Suprapubic skin (tissue), 4 donors: ENCODE measurements around the gene EGFR. TPM values are rescaled to one million over a fixed set of nuclear protein-coding genes. Genes with fewer than 3 reads are reported as not detected.

Experiments
- DNase-seq, 2 donors: peaks; one replicate each; pipeline ENCODE4 v3.0.0-alpha.2; 2019; ENCODE audit warnings: low spot score in 2 of 2
- H3K27ac ChIP-seq: fragments of 200-600 bp; sonication (generic); one replicate; pipeline ENCODE4 v1.5.1; 2019
- H3K27me3 ChIP-seq: fragments of 200-600 bp; sonication (generic); one replicate; pipeline ENCODE4 v1.5.1; 2019
- H3K36me3 ChIP-seq: fragments of 200-600 bp; sonication (generic); one replicate; pipeline ENCODE4 v1.5.1; 2019
- H3K4me1 ChIP-seq: fragments of 200-600 bp; sonication (generic); one replicate; pipeline ENCODE4 v1.5.1; 2019
- H3K4me3 ChIP-seq: fragments of 200-600 bp; sonication (generic); one replicate; pipeline ENCODE4 v1.5.1; 2019; ENCODE audit warnings: mild to moderate bottlenecking
- H3K9me3 ChIP-seq: fragments of 200-600 bp; sonication (generic); one replicate; pipeline ENCODE4 v1.5.1; 2019
- EP300 ChIP-seq: sonication (generic); formaldehyde crosslinking; IDR thresholded peaks from one replicate; pipeline ENCODE4 v1.6.1; 2017; ENCODE audit warnings: antibody characterized with exemption
- POLR2A ChIP-seq, 2 donors: fragments of 450-650 bp; IDR thresholded peaks; one replicate each; pipeline ENCODE4 v1.6.1; 2017; ENCODE audit warnings: antibody characterized with exemption in 2 of 2, mild to moderate bottlenecking in 2 of 2, moderate library complexity in 2 of 2
- POLR2AphosphoS5 ChIP-seq, 3 donors: sonication (generic); formaldehyde crosslinking; IDR thresholded peaks; one replicate each; pipeline ENCODE4 v1.6.1; 2017; ENCODE audit warnings: antibody characterized with exemption in 3 of 3
- WGBS: methylation state at CpG from one replicate; pipeline ENCODE4 v1.1.5; 2018; 5-methylcytosine and 5-hydroxymethylcytosine counted together
- total RNA-seq, 4 donors: library from RNA; depleted of rRNA; stranded (reverse); fragments of >200 nt; gene quantifications; one replicate each; pipeline ENCODE4 v1.1.0, GENCODE V29; 2016
- TF ChIP-seq, protein P1 (sequence below), 2 donors: fragments of 200-600 bp in 1 of 2; fragments of 450-650 bp in 1 of 2; sonication (generic) in 1 of 2; IDR thresholded peaks; one replicate each; pipeline ENCODE4 v1.5.1; 2016 to 2019; ENCODE audit warnings: antibody characterized with exemption in 2 of 2, mild to moderate bottlenecking in 1 of 2, moderate library complexity in 1 of 2

EGFR gene
- total RNA-seq, 4 donors from 2014 or later, result 231 to 341 (median 271) TPM

GRCh38 chr7:55156919-55157763, 138.3 kb downstream of the EGFR start:
- Histone ChIP-seq H3K4me3 (no peak overlapping the region), H3K36me3 (peaks cover 98% of the 10 kb centered on the region), H3K9me3 (no peaks in the 10 kb centered on the region), H3K27me3 (no peaks in the 10 kb centered on the region), H3K27ac (no peak overlapping the region), H3K4me1 (no peaks in the 10 kb centered on the region)
- WGBS, result 84% methylated on average over 30 of the region's 30 CpGs
- TF ChIP-seq POLR2AphosphoS5 (IDR thresholded peaks at IDR 0.05), result no peak
- TF ChIP-seq POLR2A (IDR thresholded peaks at IDR 0.05), result no peak
- TF ChIP-seq, protein P1, sequence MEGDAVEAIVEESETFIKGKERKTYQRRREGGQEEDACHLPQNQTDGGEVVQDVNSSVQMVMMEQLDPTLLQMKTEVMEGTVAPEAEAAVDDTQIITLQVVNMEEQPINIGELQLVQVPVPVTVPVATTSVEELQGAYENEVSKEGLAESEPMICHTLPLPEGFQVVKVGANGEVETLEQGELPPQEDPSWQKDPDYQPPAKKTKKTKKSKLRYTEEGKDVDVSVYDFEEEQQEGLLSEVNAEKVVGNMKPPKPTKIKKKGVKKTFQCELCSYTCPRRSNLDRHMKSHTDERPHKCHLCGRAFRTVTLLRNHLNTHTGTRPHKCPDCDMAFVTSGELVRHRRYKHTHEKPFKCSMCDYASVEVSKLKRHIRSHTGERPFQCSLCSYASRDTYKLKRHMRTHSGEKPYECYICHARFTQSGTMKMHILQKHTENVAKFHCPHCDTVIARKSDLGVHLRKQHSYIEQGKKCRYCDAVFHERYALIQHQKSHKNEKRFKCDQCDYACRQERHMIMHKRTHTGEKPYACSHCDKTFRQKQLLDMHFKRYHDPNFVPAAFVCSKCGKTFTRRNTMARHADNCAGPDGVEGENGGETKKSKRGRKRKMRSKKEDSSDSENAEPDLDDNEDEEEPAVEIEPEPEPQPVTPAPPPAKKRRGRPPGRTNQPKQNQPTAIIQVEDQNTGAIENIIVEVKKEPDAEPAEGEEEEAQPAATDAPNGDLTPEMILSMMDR (IDR thresholded peaks at IDR 0.05), result no peak
- TF ChIP-seq EP300, result no peak
- DNase-seq, result no peak

GRCh38 chr7:55157764-55158105, 138.9 kb downstream of the EGFR start:
- 90% methylated on average over 8 of the region's 8 CpGs for WGBS
- TF ChIP-seq, protein P1 (IDR thresholded peaks at IDR 0.05), result no peak
- TF ChIP-seq EP300 (no peak), POLR2A (IDR thresholded peaks at IDR 0.05) (no peak), POLR2AphosphoS5 (IDR thresholded peaks at IDR 0.05) (no peak)
- Histone ChIP-seq H3K27me3 (no peaks in the 10 kb centered on the region), H3K4me1 (no peaks in the 10 kb centered on the region), H3K36me3 (peaks cover 98% of the 10 kb centered on the region), H3K9me3 (no peaks in the 10 kb centered on the region), H3K27ac (no peak overlapping the region), H3K4me3 (no peak overlapping the region)
- DNase-seq, result no peak

DNA sequence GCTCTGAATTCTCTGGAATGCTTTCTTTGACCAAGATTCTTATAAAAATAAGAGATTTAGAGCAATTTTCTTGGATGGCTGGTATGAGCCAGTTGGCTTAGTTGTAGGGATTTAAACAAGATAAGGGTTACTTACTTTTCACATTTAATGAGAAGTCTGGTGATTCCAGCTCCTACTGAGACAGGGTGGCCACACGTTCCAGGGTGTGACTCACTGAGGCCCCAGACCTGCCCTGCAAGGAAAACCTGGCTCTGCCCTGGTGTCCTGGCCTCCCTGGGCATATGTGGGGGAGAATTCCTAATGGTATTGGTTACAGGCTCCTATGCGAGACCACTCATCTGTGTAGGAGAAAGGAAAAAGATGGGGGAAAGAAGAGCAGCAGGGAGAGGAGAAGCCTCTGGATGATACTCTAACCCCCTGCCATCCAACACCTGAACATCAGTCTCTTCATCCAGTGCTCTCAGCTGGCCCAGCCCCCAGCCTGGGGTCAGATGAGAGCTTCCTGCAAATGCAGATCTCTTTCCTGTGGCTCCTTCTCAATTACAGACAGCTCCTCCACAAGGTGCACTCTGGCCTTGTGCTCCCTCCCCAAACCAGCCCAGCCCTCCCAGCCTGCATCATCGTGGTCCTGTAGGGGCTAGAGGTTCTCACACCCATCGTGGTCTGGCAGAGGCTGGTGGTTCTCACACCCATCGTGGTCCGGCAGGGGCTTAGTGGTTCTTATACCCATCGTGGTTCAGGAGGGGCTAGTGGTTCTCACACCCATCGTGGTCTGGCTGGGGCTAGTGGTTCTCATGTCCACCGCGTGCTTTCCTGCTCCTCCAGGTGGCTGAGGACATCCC, 139.9 kb downstream of the EGFR start:
- H3K4me3 ChIP-seq, result no peak overlapping the region
- WGBS, result 67% methylated on average over 2 of the region's 10 CpGs
- H3K27me3 ChIP-seq, result no peaks in the 10 kb centered on the region
- H3K9me3 ChIP-seq, result no peaks in the 10 kb centered on the region
- DNase-seq, result no peak
- H3K36me3 ChIP-seq, result peaks cover 95% of the 10 kb centered on the region
- H3K27ac ChIP-seq, result no peak overlapping the region
- TF ChIP-seq POLR2AphosphoS5 (IDR thresholded peaks at IDR 0.05), result no peak
- no peak for TF ChIP-seq POLR2A (IDR thresholded peaks at IDR 0.05)
- TF ChIP-seq, protein P1 (IDR thresholded peaks at IDR 0.05), result no peak
- TF ChIP-seq EP300, result no peak
- H3K4me1 ChIP-seq, result no peaks in the 10 kb centered on the region

DNA sequence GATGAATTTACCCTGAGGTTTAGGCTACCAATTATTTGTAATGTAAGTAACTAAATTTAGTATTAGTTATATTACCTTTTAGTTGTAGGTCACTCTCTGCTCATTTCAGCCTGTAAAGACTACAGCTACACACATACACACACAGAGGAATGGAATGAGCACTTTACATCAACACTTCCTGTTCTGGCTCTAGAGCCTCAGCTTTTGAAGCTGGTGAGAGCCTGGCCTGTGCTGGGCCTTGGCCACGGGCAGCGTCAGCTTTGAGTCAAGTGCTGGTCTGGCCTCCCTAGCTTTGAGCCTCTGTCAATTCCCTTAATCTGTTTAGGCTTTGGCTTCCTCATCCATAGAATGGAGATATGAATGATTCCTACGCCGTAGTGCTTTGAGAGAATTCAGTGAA, 141.7 kb downstream of the EGFR start:
- no peak for DNase-seq
- TF ChIP-seq EP300, result no peak
- TF ChIP-seq, protein P1 (IDR thresholded peaks at IDR 0.05), result no peak
- Histone ChIP-seq H3K27me3 (no peaks in the 10 kb centered on the region), H3K36me3 (peaks cover 95% of the 10 kb centered on the region), H3K4me1 (no peaks in the 10 kb centered on the region), H3K4me3 (no peak overlapping the region), H3K9me3 (no peaks in the 10 kb centered on the region), H3K27ac (no peak overlapping the region)
- WGBS, result 88% methylated on average over 4 of the region's 4 CpGs

DNA sequence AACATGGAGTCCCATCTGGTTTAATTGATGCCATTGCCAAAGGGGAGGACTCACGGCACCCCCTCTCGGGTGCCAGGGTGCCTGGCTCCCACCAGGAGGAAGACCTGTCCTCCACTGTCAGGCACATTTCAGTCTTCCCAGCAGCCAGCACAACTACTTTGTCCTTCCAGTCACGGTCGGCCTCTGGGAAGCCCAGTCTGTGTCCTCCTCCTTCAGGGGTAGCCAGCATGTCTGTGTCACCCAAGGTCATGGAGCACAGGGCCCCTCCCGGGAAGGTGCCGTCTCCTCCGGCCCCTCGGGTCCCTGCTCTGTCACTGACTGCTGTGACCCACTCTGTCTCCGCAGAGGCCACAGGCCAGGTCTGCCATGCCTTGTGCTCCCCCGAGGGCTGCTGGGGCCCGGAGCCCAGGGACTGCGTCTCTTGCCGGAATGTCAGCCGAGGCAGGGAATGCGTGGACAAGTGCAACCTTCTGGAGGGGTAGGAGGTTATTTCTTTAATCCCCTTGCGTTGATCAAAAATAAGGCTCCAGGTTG, 142.4 kb downstream of the EGFR start:
- Histone ChIP-seq H3K36me3 (peaks cover 95% of the 10 kb centered on the region), H3K27me3 (no peaks in the 10 kb centered on the region), H3K27ac (no peak overlapping the region), H3K9me3 (no peaks in the 10 kb centered on the region), H3K4me3 (no peak overlapping the region), H3K4me1 (no peaks in the 10 kb centered on the region)
- DNase-seq, result no peak
- TF ChIP-seq EP300 (no peak), POLR2A (IDR thresholded peaks at IDR 0.05) (no peak), POLR2AphosphoS5 (IDR thresholded peaks at IDR 0.05) (no peak)
- TF ChIP-seq, protein P1 (IDR thresholded peaks at IDR 0.05), result no peak
- 93% methylated on average over 14 of the region's 16 CpGs for WGBS
